Activated naive CD4-positive, alpha-beta T cell treated with anti-CD3 and anti-CD28 coated beads, Interleukin-2, amount 50 U/mL, for 16 hours (primary cell): ENCODE results near the gene CFAP251.

ENCODE experiments used
- DNase-seq: peaks from one replicate; pipeline ENCODE4 v3.0.0-alpha.2; 2020

CFAP251 gene

DNA sequence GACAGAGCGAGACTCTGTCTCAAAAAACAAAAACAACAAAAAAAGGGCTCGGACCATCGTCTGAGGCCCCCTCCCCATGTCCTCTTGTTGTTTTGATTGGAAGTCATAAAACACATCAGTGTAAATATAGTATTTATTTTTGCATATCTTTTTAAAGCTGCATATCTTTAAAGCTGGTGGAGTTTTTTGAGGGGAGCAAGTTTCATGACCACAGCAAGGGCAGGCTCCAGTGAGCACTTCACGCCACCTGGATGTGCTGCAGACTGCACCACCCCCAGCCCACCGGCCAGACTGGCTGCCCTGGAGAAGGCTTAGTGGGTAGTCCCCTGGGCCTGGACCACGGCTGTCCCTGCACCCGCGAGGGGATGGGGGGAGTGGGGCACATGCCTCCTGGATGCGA, 91.3 kb downstream of the CFAP251 start:
- DNase-seq = no peak

GRCh38 chr12:122012184-122012583, 93.8 kb downstream of the CFAP251 start:
- DNase-seq = no peak

- no peak for DNase-seq
Observed at GRCh38 chr12:122013136-122013535, 94.7 kb downstream of the CFAP251 start.

DNA sequence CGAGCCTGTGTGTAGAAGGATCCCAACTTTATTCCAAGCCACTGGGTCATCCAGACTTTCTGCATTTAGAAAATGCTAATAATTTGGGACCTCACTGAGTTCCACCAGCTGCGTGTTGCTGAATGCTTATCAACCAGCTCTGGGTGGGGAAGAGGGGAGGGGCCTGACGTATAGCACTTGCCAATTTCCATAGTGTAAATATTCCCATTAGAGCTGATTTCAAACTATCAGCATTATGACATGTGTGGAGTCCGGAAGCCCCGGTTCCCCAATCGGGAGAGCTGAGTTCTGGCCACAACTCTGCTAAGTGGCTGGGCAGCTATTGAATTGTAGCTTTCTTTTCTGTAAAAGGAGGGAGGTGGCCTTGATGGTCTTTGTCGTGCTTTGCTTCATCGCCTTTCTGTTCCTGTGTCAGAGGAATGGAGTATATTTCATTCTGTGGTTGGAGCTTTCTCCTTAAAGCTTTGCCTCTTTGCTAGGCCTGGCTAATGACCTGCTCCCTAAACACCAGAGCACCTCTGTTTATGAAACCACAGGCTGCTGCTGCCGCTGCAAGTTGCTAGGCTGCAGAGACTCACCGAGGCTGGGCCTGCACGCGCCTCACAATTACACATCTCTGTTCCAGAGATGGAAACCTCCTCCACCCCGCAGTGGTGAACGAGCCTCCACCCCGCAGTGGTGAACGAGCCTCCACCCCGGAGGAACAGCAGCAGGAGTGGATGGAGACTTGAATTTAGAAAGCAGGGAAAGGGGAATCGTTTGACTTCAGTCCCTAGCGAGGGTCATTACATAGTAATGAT, 95.6 kb downstream of the CFAP251 start:
- DNase-seq = no peak

DNA sequence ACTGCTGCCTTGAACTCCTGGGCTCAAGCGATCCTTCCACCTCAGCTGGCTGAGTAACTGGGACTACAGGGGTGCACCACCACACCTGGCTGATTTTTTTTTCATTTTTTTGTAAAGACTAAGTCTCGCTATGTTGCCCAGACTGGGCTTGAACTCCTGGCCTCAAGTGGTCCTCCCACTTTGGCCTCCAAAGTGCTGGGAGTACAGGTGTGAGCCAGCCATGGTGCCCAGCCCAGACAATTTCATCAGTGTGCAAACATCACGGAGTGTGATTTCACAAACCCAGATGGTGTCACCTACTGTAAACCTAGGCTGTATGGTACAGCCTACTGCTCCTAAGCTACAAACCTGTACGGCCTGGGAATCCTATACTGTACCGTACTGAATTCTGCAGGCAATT, 96.4 kb downstream of the CFAP251 start:
- no peak for DNase-seq

- DNase-seq = no peak
Observed at GRCh38 chr12:122018457-122018856, 100.1 kb downstream of the CFAP251 start.

DNA sequence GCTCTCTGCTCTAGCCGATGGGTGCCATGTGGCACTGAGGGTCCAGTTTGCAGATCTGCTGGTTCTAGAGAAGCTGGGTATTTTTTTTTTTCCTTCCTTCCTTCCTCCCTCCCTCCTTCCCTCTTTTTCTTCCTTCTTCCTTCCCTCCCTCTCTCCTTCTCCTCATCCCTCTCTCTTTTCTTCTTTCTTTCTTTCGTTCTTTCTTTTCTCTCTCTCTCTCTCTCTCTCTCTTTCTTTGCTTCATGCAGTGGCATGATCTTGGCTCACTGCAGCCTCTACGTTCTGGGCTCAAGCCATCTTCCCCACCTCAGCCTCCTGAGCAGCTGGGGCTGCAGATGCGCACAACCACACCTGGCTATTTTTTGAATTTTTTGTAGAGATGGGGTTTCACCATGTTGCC, 100.5 kb downstream of the CFAP251 start:
- no peak for DNase-seq

DNA sequence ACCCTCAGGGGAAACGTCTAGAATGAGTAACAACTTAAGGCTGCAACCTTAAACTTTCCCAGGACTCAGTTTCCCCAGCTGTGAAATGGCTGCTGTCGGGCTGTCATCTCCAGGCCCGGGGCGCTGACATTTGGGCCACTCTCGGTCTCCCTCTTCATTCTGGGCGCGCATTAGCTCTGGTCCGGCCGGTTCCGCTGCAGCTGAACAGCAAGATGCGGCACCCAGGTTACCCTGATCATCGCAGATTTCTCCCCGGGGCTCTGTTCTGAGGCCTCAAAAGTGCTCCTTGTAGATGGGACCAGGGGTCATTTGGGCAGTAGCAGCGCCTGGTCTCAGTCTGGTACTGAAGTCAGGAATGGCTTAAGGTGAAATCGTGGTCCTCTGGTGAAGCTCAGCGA, 102.4 kb downstream of the CFAP251 start:
- no peak for DNase-seq

GRCh38 chr12:122021193-122021821, 102.9 kb downstream of the CFAP251 start:
- DNase-seq = peak; percentile 23

GRCh38 chr12:122021822-122022392, 103.5 kb downstream of the CFAP251 start, which contains the start of gene BCL7A:
BCL7A (plus strand) TSS chr12:122021884; CDS start chr12:122022092, 208 bp downstream.
- DNase-seq = peak; percentile 65

- peak; percentile 45 for DNase-seq
Observed at GRCh38 chr12:122022393-122023338, 104.3 kb downstream of the CFAP251 start.

DNA sequence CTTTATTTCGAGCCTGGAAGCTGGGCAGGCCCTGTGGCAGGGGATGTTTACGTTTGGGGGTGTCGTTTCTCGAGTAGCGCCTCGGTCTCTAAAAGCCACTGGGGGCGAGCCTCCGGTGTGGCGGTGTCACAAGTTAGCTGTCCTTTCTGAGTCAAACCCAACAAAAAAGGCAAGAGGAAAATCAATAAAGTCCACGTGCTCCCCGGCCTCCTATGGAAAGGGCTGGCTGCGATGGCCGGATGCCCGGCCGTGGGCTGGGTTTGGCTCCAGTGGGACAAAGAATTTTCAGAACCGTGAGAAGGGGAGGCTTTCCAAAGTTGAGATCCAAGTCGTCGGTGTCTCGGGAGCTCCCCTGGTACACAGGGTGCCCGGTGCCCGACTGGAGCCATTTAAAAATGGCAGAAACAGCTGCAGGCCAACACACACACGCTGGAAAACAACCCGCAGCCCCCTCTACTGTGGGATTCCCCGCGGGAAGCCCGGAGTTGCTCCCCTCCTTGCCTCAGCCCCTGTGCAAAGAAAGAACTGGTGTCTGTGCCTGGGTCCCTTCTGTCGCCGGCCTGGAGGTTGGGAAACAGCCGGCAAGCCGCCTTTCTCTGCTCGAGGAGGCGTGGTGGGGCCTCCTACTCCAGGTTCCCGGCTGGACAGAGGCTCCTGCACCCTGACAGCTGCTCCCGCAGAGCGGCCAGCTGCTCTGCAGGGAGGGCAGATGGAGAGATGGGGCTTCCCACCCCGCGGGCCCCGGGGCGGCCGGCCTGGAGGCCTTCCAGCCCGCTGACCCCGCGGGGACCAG, 105.1 kb downstream of the CFAP251 start:
- no peak for DNase-seq

DNA sequence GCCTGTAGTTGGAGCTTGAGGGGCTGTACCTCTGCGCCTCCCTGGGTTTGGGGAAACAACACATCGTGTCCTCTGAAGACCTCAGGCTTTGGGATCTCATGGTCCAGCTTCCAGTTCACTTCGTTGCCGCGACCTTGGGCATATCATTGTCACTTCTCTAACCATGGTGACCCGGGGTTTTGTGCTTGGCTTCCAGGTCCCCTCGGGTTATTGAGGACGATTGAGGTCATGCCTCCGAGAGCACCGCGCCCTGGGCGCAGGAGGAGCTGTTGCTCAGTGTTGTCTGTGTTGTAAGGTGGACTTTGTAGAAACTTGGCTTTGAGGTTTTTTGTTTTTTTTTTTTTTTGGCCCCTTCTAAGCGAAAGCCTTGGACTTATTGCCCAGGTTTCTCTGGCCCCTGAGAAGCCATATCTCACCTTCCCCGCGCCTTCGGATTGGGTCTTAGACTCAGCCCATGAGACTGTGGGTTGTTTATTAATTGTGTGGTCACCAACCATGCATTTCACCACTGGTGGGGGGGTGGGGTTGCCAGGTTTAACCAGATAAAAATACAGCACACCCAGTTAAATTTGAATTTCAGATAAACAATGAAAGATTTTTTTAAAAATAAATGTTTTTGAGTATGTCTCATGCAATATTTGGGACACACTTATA, 105.9 kb downstream of the CFAP251 start:
- DNase-seq = no peak

- DNase-seq = no peak
Observed at GRCh38 chr12:122026706-122027333, 108.4 kb downstream of the CFAP251 start.

- no peak for DNase-seq
Observed at GRCh38 chr12:122028165-122028904, 109.9 kb downstream of the CFAP251 start.

- DNase-seq = no peak
Observed at GRCh38 chr12:122028905-122029560, 110.6 kb downstream of the CFAP251 start.

DNA sequence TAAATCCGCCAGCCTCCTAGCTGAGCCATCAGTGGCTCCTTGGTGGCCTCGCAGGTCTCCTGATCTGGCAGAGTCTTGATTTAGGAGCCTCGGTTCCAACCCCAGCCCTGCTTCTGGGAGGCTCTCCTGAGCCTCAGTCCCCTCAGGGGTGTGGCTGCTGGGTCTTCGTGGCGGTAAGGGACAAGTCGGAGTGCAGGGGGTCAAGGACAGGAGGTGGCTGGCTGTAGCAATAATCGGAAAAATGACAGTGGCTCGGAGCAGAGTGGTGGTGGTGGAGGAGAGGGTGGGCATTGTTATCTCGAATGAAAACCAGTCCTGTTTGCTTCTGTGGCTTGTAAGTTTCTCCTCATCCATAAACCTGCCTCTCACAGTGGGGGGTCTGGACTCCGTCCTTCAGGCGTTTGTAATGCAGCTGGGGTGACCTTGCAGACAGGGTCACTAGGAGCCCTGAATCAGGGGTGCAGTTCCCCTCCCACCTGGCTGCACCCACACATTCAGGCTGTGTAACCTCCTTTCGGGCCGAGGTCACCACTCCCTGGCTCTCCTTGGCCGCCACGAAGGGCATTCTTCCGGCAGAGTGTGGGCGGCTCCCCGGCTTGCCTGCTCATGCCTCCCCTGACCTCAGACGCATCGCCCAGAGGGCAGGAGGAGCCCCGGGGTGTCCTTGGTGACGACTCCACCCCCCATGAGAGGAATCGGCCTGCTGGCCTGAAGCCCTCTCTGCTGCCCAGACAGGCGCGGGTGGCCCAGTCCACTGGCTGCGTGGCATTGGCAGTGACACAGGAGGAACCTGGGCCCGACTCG, 111.4 kb downstream of the CFAP251 start:
- no peak for DNase-seq

DNA sequence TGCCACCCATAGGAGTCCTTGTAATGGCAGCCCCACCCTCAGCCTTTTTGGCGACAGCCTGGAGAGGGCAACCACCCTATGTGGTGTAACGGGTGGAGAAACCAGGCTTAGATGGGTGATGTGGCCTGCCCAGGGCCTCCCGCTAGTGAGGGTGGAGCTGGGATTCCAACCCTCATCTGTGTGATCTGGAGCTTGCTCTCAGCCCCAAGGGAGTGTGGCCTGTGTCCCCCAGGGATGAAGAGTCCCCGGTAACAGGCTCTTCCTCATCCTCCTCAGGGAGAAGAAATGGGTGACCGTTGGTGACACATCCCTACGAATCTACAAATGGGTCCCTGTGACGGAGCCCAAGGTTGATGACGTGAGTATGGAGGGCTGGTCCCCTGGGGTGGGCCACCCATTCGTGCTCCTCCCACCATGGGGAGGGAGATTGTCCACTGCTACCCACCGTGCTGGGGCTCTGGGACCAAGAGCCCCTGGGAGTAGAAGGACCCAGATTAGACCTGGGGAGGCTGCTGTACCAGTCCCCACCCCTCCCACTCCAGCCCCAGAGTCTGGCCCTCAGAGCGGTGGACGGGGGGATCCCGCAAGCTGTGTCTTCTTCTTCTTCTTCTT, 112.1 kb downstream of the CFAP251 start:
- DNase-seq = no peak
